CD14-positive monocyte (primary cell): ENCODE data around the gene WFDC12. TPM values are rescaled to one million over a fixed set of nuclear protein-coding genes. Genes with fewer than 3 reads are reported as not detected.

ENCODE experiments used
- DNase-seq, 3 donors: peaks; one replicate each; pipeline ENCODE4 v3.0.0-alpha.2; 2011 to 2022
- H2AFZ ChIP-seq: 2 replicates; pipeline ENCODE4 v1.6.0; 2012; ENCODE audit warnings: mild to moderate bottlenecking, low read depth, low read length, inconsistent platforms; ENCODE audit not compliant: insufficient read depth, poor library complexity, severe bottlenecking
- H3K27ac ChIP-seq, 2 donors: 1 replicate in 1 of 2; 2 replicates in 1 of 2; pipeline ENCODE4 v1.5.1; 2012 to 2013; ENCODE audit warnings: low read length in 2 of 2, control low read depth in 1 of 2, inconsistent platforms in 1 of 2, low read depth in 1 of 2, mild to moderate bottlenecking in 1 of 2
- H3K27me3 ChIP-seq, 2 donors: one replicate each; pipeline versions ENCODE4 v1.6.0 to v1.6.1; 2011 to 2013; ENCODE audit warnings: low read length in 2 of 2; ENCODE audit not compliant: control insufficient read depth in 2 of 2, insufficient read depth in 2 of 2
- H3K36me3 ChIP-seq, 2 donors: replicated peaks in 1 of 2; 1 replicate in 1 of 2; 2 replicates in 1 of 2; pipeline versions ENCODE4 v1.5.1 to v1.6.1; 2012 to 2013; ENCODE audit warnings: low read length in 2 of 2, control low read depth in 1 of 2, inconsistent platforms in 1 of 2, mild to moderate bottlenecking in 1 of 2; ENCODE audit not compliant: insufficient read depth in 2 of 2, control insufficient read depth in 1 of 2
- H3K4me1 ChIP-seq, 2 donors: 1 replicate in 1 of 2; 2 replicates in 1 of 2; pipeline versions ENCODE4 v1.5.1 to v1.6.1; 2012 to 2013; ENCODE audit warnings: low read length in 2 of 2, control low read depth in 1 of 2, inconsistent platforms in 1 of 2, mild to moderate bottlenecking in 1 of 2, moderate library complexity in 1 of 2; ENCODE audit not compliant: insufficient read depth in 2 of 2, control insufficient read depth in 1 of 2
- H3K4me2 ChIP-seq: replicated peaks from 2 replicates; pipeline ENCODE3; 2012; ENCODE audit warnings: low read length, moderate library complexity, mild to moderate bottlenecking; ENCODE audit not compliant: poor library complexity, severe bottlenecking; ENCODE audit errors: extremely low read depth
- H3K4me3 ChIP-seq, 3 experiments: fragments of 200-600 bp in 1 of 3; sonication (generic) in 1 of 3; replicated peaks in 1 of 3; 1 replicate in 2 of 3; 2 replicates in 1 of 3; pipeline ENCODE4 v1.5.1; 2011 to 2013; ENCODE audit warnings: low read length in 3 of 3, mild to moderate bottlenecking in 3 of 3, control low read depth in 2 of 3, low read depth in 2 of 3, inconsistent platforms in 1 of 3, moderate library complexity in 1 of 3
- H3K79me2 ChIP-seq: 2 replicates; pipeline ENCODE4 v1.6.0; 2012; ENCODE audit warnings: mild to moderate bottlenecking, control low read depth, inconsistent platforms, low read length, moderate library complexity; ENCODE audit not compliant: insufficient read depth
- H3K9ac ChIP-seq: 2 replicates; pipeline ENCODE4 v1.6.0; 2017; ENCODE audit warnings: low read length, mild to moderate bottlenecking; ENCODE audit not compliant: insufficient read depth, poor library complexity, severe bottlenecking
- H3K9me3 ChIP-seq, 2 donors: replicated peaks in 1 of 2; 1 replicate in 1 of 2; 2 replicates in 1 of 2; pipeline versions ENCODE4 v1.5.1 to v1.6.1; 2012 to 2013; ENCODE audit warnings: low read length in 2 of 2, control low read depth in 1 of 2; ENCODE audit not compliant: control insufficient read depth in 1 of 2, insufficient read depth in 1 of 2
- H4K20me1 ChIP-seq: 2 replicates; pipeline ENCODE4 v1.6.0; 2012; ENCODE audit warnings: mild to moderate bottlenecking, low read length, control low read depth, moderate library complexity; ENCODE audit not compliant: insufficient read depth
- H3K27ac Mint-ChIP-seq, 7 donors: one replicate each; pipeline ENCODE4 v1.8.0; 2020; ENCODE audit warnings: mild to moderate bottlenecking in 7 of 7, mixed read lengths in 7 of 7, moderate library complexity in 6 of 7, inconsistent platforms in 2 of 7
- H3K27me3 Mint-ChIP-seq, 3 donors: one replicate each; pipeline ENCODE4 v1.8.0; 2021 to 2022; ENCODE audit warnings: low read depth in 3 of 3, mild to moderate bottlenecking in 3 of 3, mixed read lengths in 3 of 3, moderate library complexity in 3 of 3, inconsistent platforms in 1 of 3
- H3K36me3 Mint-ChIP-seq, 2 donors: one replicate each; pipeline ENCODE4 v1.8.0; 2020; ENCODE audit warnings: mixed read lengths in 2 of 2, inconsistent platforms in 1 of 2, mild to moderate bottlenecking in 1 of 2
- H3K4me1 Mint-ChIP-seq: one replicate; pipeline ENCODE4 v1.8.0; 2020; ENCODE audit warnings: mild to moderate bottlenecking, mixed read lengths
- H3K4me3 Mint-ChIP-seq, 2 donors: one replicate each; pipeline ENCODE4 v1.8.0; 2020; ENCODE audit warnings: mild to moderate bottlenecking in 2 of 2, mixed read lengths in 2 of 2, moderate library complexity in 1 of 2
- H3K9me3 Mint-ChIP-seq, 7 donors: one replicate each; pipeline ENCODE4 v1.8.0; 2020 to 2022; ENCODE audit warnings: mixed read lengths in 7 of 7, mild to moderate bottlenecking in 6 of 7, moderate library complexity in 6 of 7, inconsistent platforms in 2 of 7
- WGBS: methylation state at CpG from one replicate; pipeline ENCODE4 v1.1.5; 2013; ENCODE audit warnings: missing lambda C conversion rate; ENCODE audit not compliant: insufficient coverage; 5-methylcytosine and 5-hydroxymethylcytosine counted together
- intact Hi-C, 2 donors: fragments of 100-400 bp; cut with micrococcal nuclease; formaldehyde crosslinking; loops; one replicate each; pipeline versions ENCODE4 v1.15.0 to v1.15.1; 2023
- polyA plus RNA-seq, 3 donors: library from polyadenylated mRNA; depleted of rRNA in 1 of 3; unstranded in 2 of 3; stranded (reverse) in 1 of 3; fragments of 300-500 nt in 2 of 3; fragments of >200 nt in 1 of 3; fragmentation: Illumina TruSeq in 2 of 3; gene quantifications; 1 replicate in 2 of 3; 2 replicates in 1 of 3; pipeline ENCODE4 v1.2.3, GENCODE V29; 2012 to 2021
- TF ChIP-seq, protein P1 (sequence below): fragments of 200-600 bp; IDR thresholded peaks from one replicate; pipeline ENCODE4 v1.8.0; 2022; ENCODE audit warnings: antibody characterized with exemption, mild to moderate bottlenecking

The WFDC12 gene
- polyA plus RNA-seq, 3 donors: not detected

DNA sequence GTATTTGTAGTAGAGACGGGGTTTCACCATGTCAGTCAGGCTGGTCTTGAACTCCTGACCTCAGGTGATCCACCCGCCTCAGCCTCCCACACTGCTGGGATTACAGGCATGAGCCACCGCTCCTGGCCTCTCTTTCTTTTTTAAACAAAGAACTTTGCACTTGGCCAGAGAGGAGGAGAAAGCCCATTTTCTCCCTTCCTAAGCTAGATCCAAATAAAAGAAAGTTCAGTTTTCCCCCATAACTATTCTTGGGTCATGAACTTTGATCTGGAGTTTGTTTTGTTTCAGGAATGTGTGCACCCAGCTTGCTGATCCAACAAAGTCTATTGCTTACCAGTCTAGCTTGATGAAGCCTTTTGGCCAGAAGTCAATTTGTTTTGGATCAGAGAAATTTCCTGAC, 46.7 kb downstream of the WFDC12 start:
- peaks cover 0 to 2% (median 0%) of the 10 kb centered on the region in 3 donors for H3K27me3 Mint-ChIP-seq
- H3K4me3 Mint-ChIP-seq: no peak overlapping the region
- Histone ChIP-seq H2AFZ (no peak overlapping the region), H3K9ac (no peak overlapping the region), H3K27me3 (no peaks in the 10 kb centered on the region), H4K20me1 (peaks cover 87% of the 10 kb centered on the region), H3K4me3 (no peak overlapping the region), H3K27ac (no peak overlapping the region), H3K4me1 (no peaks in the 10 kb centered on the region), H3K9me3 (no peaks in the 10 kb centered on the region), H3K79me2 (peaks cover 5% of the 10 kb centered on the region), H3K36me3 (peaks cover 96 to 100% of the 10 kb centered on the region in 2 donors), H3K4me2 (no peak overlapping the region)
- H3K36me3 Mint-ChIP-seq: peaks cover 81 to 92% of the 10 kb centered on the region in 2 donors
- H3K4me1 Mint-ChIP-seq: no peaks in the 10 kb centered on the region
- intact Hi-C loops: no loop called here
- no peak for DNase-seq
- peaks cover 2 to 9% (median 5%) of the 10 kb centered on the region in 7 donors for H3K9me3 Mint-ChIP-seq
- no peak overlapping the region for H3K27ac Mint-ChIP-seq
- WGBS: 90% methylated on average over 2 of the region's 3 CpGs
- TF ChIP-seq, protein P1, sequence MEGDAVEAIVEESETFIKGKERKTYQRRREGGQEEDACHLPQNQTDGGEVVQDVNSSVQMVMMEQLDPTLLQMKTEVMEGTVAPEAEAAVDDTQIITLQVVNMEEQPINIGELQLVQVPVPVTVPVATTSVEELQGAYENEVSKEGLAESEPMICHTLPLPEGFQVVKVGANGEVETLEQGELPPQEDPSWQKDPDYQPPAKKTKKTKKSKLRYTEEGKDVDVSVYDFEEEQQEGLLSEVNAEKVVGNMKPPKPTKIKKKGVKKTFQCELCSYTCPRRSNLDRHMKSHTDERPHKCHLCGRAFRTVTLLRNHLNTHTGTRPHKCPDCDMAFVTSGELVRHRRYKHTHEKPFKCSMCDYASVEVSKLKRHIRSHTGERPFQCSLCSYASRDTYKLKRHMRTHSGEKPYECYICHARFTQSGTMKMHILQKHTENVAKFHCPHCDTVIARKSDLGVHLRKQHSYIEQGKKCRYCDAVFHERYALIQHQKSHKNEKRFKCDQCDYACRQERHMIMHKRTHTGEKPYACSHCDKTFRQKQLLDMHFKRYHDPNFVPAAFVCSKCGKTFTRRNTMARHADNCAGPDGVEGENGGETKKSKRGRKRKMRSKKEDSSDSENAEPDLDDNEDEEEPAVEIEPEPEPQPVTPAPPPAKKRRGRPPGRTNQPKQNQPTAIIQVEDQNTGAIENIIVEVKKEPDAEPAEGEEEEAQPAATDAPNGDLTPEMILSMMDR: no peak

Other genes with a start within 250 kb of the WFDC12 start
- gene YWHAB, start 238.8 kb downstream of the WFDC12 start, polyA plus RNA-seq: 100 to 1,000 TPM; 126 to 654 (median 504) TPM
- 10 to 100 TPM in 1 of 3 donors, under 1 TPM in 1, not detected in 1; 0.21 to 69.1 TPM for gene PABPC1L, start 214.4 kb downstream of the WFDC12 start, polyA plus RNA-seq
- 1 to 10 TPM; 6.4 to 9.1 (median 7.7) TPM for gene TOMM34, start 164.1 kb downstream of the WFDC12 start, polyA plus RNA-seq
- 100 to 1,000 TPM in 1 of 3 donors, 10 to 100 TPM in 2; 53.0 to 123 (median 69.9) TPM for gene STK4, start 158.0 kb downstream of the WFDC12 start, polyA plus RNA-seq
- under 1 TPM in 1 of 3 donors, not detected in 2; 0.23 TPM for gene KCNS1, start 23.3 kb downstream of the WFDC12 start, polyA plus RNA-seq
- gene WFDC5, start 9.3 kb downstream of the WFDC12 start, polyA plus RNA-seq: not detected
- gene PI3, start 50.4 kb upstream of the WFDC12 start, polyA plus RNA-seq: not detected
- not detected for gene SEMG1, start 82.6 kb upstream of the WFDC12 start, polyA plus RNA-seq
- gene SEMG2, start 96.9 kb upstream of the WFDC12 start, polyA plus RNA-seq: not detected
- gene SLPI, start 130.1 kb upstream of the WFDC12 start, polyA plus RNA-seq: 1 to 10 TPM in 1 of 3 donors, under 1 TPM in 2; 0.47 to 1.2 (median 0.71) TPM
- not detected for gene RBPJL, start 182.4 kb upstream of the WFDC12 start, polyA plus RNA-seq
- gene MATN4, start 183.8 kb upstream of the WFDC12 start, polyA plus RNA-seq: not detected
- gene SDC4, start 224.0 kb upstream of the WFDC12 start, polyA plus RNA-seq: 1 to 10 TPM; 1.6 to 5.1 (median 1.9) TPM
- gene SYS1, start 238.7 kb upstream of the WFDC12 start, polyA plus RNA-seq: 10 to 100 TPM; 16.8 to 23.1 (median 22.1) TPM